OCI-LY7 (cell line): Measurements from ENCODE around the gene RPSA. TPM values are rescaled to one million over a fixed set of nuclear protein-coding genes. Genes with fewer than 3 reads are reported as not detected.
"Not testable (repeated sequence)": the region's sequence is repeated elsewhere in the genome, so short reads cannot be mapped to it uniquely, and the experiment has no call there.

ENCODE experiments used
- BruUV-seq: library from RNA; stranded (reverse); fragments of 400-500 nt; replicated peaks from 2 replicates; lab custom pipeline; 2021; lab: Mats Ljungman, UMichigan
- CTCF ChIA-PET: fragments of 300-600 bp; sonication (Branson Sonifier 250); formaldehyde crosslinking; loops from one replicate; lab custom pipeline; 2022; ENCODE audit warnings: antibody characterized with exemption; ENCODE audit not compliant: unreplicated experiment; lab: Charles Lee
- POLR2A ChIA-PET: fragments of 300-600 bp; sonication (Branson Sonifier 250); formaldehyde crosslinking; loops from one replicate; lab custom pipeline; 2022; ENCODE audit warnings: antibody characterized with exemption; lab: Charles Lee
- DNase-seq: peaks from one replicate; pipeline ENCODE4 v3.0.0-alpha.2; 2015; ENCODE audit warnings: low spot score
- H2AFZ ChIP-seq: fragments of 200-600 bp; sonication (generic), shearing (Covaris generic); 2 replicates; pipeline ENCODE4 v1.6.1; 2014; ENCODE audit warnings: mild to moderate bottlenecking, antibody characterized with exemption, low read length, moderate library complexity
- H3K27ac ChIP-seq: fragments of 200-600 bp; sonication (generic); 2 replicates; pipeline ENCODE4 v1.5.1; 2014; ENCODE audit warnings: mixed run types, low read depth, mild to moderate bottlenecking, moderate library complexity, low read length, inconsistent platforms; ENCODE audit not compliant: poor library complexity, severe bottlenecking
- H3K36me3 ChIP-seq: fragments of 200-600 bp; sonication (generic); 2 replicates; pipeline ENCODE4 v1.6.1; 2014; ENCODE audit warnings: mild to moderate bottlenecking, antibody characterized with exemption, low read length, moderate library complexity, mixed read lengths; ENCODE audit not compliant: insufficient read depth
- H3K4me1 ChIP-seq: fragments of 200-600 bp; sonication (generic); 2 replicates; pipeline ENCODE4 v1.5.1; 2014; ENCODE audit warnings: mild to moderate bottlenecking, low read length; ENCODE audit not compliant: insufficient read depth, poor library complexity, severe bottlenecking
- H3K4me2 ChIP-seq: fragments of 200-600 bp; sonication (generic); 2 replicates; pipeline ENCODE4 v1.6.1; 2014; ENCODE audit warnings: mild to moderate bottlenecking, low read length
- H3K4me3 ChIP-seq: fragments of 200-600 bp; sonication (generic); 2 replicates; pipeline ENCODE4 v1.5.1; 2014; ENCODE audit warnings: mild to moderate bottlenecking, low read depth, low read length; ENCODE audit not compliant: poor library complexity, severe bottlenecking
- H3K79me2 ChIP-seq: fragments of 200-600 bp; sonication (generic); 2 replicates; pipeline ENCODE4 v1.6.1; 2016; ENCODE audit warnings: low read depth, mild to moderate bottlenecking, low read length, moderate library complexity, mixed read lengths; ENCODE audit not compliant: insufficient read depth
- H3K9me2 ChIP-seq: fragments of 200-600 bp; sonication (generic); 2 replicates; pipeline ENCODE4 v1.6.1; 2016; ENCODE audit warnings: mild to moderate bottlenecking, low read length, mixed read lengths; ENCODE audit not compliant: insufficient read depth
- H3K9me3 ChIP-seq: fragments of 200-600 bp; sonication (generic); 2 replicates; pipeline ENCODE4 v1.6.1; 2014; ENCODE audit warnings: mild to moderate bottlenecking, mixed run types, low read length, mixed read lengths
- H4K20me1 ChIP-seq: fragments of 200-600 bp; sonication (generic); 2 replicates; pipeline ENCODE4 v1.6.1; 2014; ENCODE audit warnings: mild to moderate bottlenecking, antibody characterized with exemption, low read length, moderate library complexity, mixed read lengths; ENCODE audit not compliant: insufficient read depth
- CTCF ChIP-seq: fragments of 200-600 bp; sonication (generic); conservative IDR thresholded peaks from 2 replicates; pipeline ENCODE4 v1.5.1; 2014; ENCODE audit warnings: mild to moderate bottlenecking, antibody characterized with exemption, low read length, moderate library complexity, mixed read lengths
- EZH2phosphoT487 ChIP-seq: fragments of 200-600 bp; sonication (generic); IDR thresholded peaks from 2 replicates; pipeline ENCODE4 v1.6.1; 2018; ENCODE audit warnings: low read depth, borderline replicate concordance, mild to moderate bottlenecking, mixed run types, antibody characterized with exemption, low read length, moderate library complexity, mixed read lengths
- intact Hi-C: fragments of 100-400 bp; cut with micrococcal nuclease; formaldehyde crosslinking; loops from one replicate; pipeline ENCODE4 v1.10.0; 2022; ENCODE audit not compliant: unreplicated experiment
- total RNA-seq, 2 experiments: library from RNA; depleted of rRNA in 1 of 2; stranded (reverse); fragments of >200 nt in 1 of 2; shearing (Covaris generic) in 1 of 2; gene quantifications; 2 replicates each; pipeline ENCODE4 v1.2.3, GENCODE V29; 2014 to 2022

The RPSA gene
- total RNA-seq, 2 experiments from 2014 or later, result 1,952 to 2,813 TPM

- Histone ChIP-seq H3K36me3 (peaks cover 43% of the 10 kb centered on the region), H4K20me1 (0 out of 2 replicates have a peak, but pooled peaks cover 6% of the 10 kb centered on the region), H3K9me3 (no peaks in the 10 kb centered on the region), H3K79me2 (peaks cover 5% of the 10 kb centered on the region; the same call in 1 of the 2 replicates), H3K4me3 (no peak overlapping the region), H3K4me2 (no peak overlapping the region), H3K27ac (no peak overlapping the region), H2AFZ (no peak overlapping the region), H3K4me1 (peaks cover 3% of the 10 kb centered on the region), H3K9me2 (no peaks in the 10 kb centered on the region)
- ChIA-PET CTCF (no interaction called here), POLR2A (interaction anchor here (1.1 to 1.2 kb wide), 2 partner anchors 10 to 11 kb away, joined by 4 to 6 read pairs; partner anchors contain the start of gene RPSA)
- no peak for DNase-seq
- no peak for TF ChIP-seq CTCF
- no peak for TF ChIP-seq EZH2phosphoT487
- BruUV-seq, result no TSS peak
- intact Hi-C loops, result loop anchor here (2.0 kb wide), 1 partner anchor 83 kb away; no protein-coding TSS in a partner anchor
Observed at GRCh38 chr3:39415983-39416382, 9.5 kb downstream of the RPSA start.

GRCh38 chr3:39416998-39417397 is 10.5 kb downstream of the RPSA start:
- not testable (repeated sequence) for BruUV-seq
- intact Hi-C loops, result loop anchor here (2.0 kb wide), 1 partner anchor 82 kb away; no protein-coding TSS in a partner anchor

GRCh38 chr3:39418556-39419225 is 12.2 kb downstream of the RPSA start:
- CTCF ChIA-PET, H3K4me3 ChIP-seq, POLR2A ChIA-PET, H4K20me1 ChIP-seq, H3K9me2 ChIP-seq, intact Hi-C loops, H2AFZ ChIP-seq, H3K79me2 ChIP-seq, H3K27ac ChIP-seq, BruUV-seq, H3K9me3 ChIP-seq, H3K4me2 ChIP-seq, H3K4me1 ChIP-seq, DNase-seq: not testable (repeated sequence)
- peaks cover 16% of the 10 kb centered on the region for H3K36me3 ChIP-seq

More at GRCh38 chr3:39416998-39417397, 10.5 kb downstream of the RPSA start:
- CTCF ChIA-PET, H3K79me2 ChIP-seq, H2AFZ ChIP-seq, H3K27ac ChIP-seq, H3K4me1 ChIP-seq, H3K9me3 ChIP-seq, H3K4me3 ChIP-seq, H4K20me1 ChIP-seq, H3K4me2 ChIP-seq, DNase-seq, H3K9me2 ChIP-seq: not testable (repeated sequence)
- POLR2A ChIA-PET, result interaction anchor here (0.7 to 1.1 kb wide), 3 partner anchors 11 to 88 kb away, joined by 3 to 4 read pairs (median 3); partner anchors contain the start of gene RPSA
- peaks cover 33% of the 10 kb centered on the region for H3K36me3 ChIP-seq
